Measurements from ENCODE around the gene SMIM33. TPM values are rescaled to one million over a fixed set of nuclear protein-coding genes. Genes with fewer than 3 reads are reported as not detected.
"Not testable (repeated sequence)": the region's sequence is repeated elsewhere in the genome, so short reads cannot be mapped to it uniquely, and the experiment has no call there.

The SMIM33 gene
- 0.72 TPM for total RNA-seq (ENCODE audit: insufficient read depth, low replicate concordance)

- no peak for DNase-seq (ENCODE audit: low spot score)
Measured at GRCh38 chr5:139470821-139471300, at the start of gene SMIM33. SMIM33 (plus strand) TSS chr5:139471004; CDS start chr5:139471122, 118 bp downstream.

GRCh38 chr5:139422307-139422893 lies 48.4 kb upstream of the SMIM33 start:
- DNase-seq (ENCODE audit: low spot score), result peak; percentile 81

- DNase-seq (ENCODE audit: low spot score), result no peak
Measured at GRCh38 chr5:139425497-139425896, 45.3 kb upstream of the SMIM33 start.

- DNase-seq (ENCODE audit: low spot score), result no peak
Measured at GRCh38 chr5:139426203-139426885, 44.5 kb upstream of the SMIM33 start.

- DNase-seq (ENCODE audit: low spot score), result no peak
Measured at GRCh38 chr5:139430015-139430414, 40.8 kb upstream of the SMIM33 start.

GRCh38 chr5:139431706-139432105 lies 39.1 kb upstream of the SMIM33 start:
- no peak for DNase-seq (ENCODE audit: low spot score)

GRCh38 chr5:139435676-139436075 lies 35.1 kb upstream of the SMIM33 start:
- no peak for DNase-seq (ENCODE audit: low spot score)

- no peak for DNase-seq (ENCODE audit: low spot score)
Measured at GRCh38 chr5:139438707-139439012, 32.1 kb upstream of the SMIM33 start.

GRCh38 chr5:139439013-139439903 lies 31.5 kb upstream of the SMIM33 start, which contains the start of gene DNAJC18:
DNAJC18 (minus strand) TSS chr5:139439525; CDS start chr5:139439445, 80 bp downstream.
- peak; percentile 96 for DNase-seq (ENCODE audit: low spot score)

GRCh38 chr5:139440416-139440815 lies 30.4 kb upstream of the SMIM33 start:
- DNase-seq (ENCODE audit: low spot score), result not testable (repeated sequence)

- DNase-seq (ENCODE audit: low spot score), result peak; percentile 70
Measured at GRCh38 chr5:139443831-139444453, 26.9 kb upstream of the SMIM33 start.

- DNase-seq (ENCODE audit: low spot score), result peak; percentile 94
Measured at GRCh38 chr5:139445325-139446170, 25.3 kb upstream of the SMIM33 start.

- DNase-seq (ENCODE audit: low spot score), result no peak
Measured at GRCh38 chr5:139446956-139447779, 23.6 kb upstream of the SMIM33 start.

GRCh38 chr5:139451176-139451575 lies 19.6 kb upstream of the SMIM33 start:
- DNase-seq (ENCODE audit: low spot score), result no peak

GRCh38 chr5:139451878-139452660 lies 18.7 kb upstream of the SMIM33 start:
- DNase-seq (ENCODE audit: low spot score), result no peak

GRCh38 chr5:139453683-139454567 lies 16.9 kb upstream of the SMIM33 start:
- DNase-seq (ENCODE audit: low spot score), result no peak

GRCh38 chr5:139454568-139455290 lies 16.1 kb upstream of the SMIM33 start:
- no peak for DNase-seq (ENCODE audit: low spot score)
